ENCODE results near the gene RNF115.
A peak's percentile ranks its signal among the peaks of the same experiment; 100 is the strongest.
"Not testable (repeated sequence)": the region's sequence is repeated elsewhere in the genome, so short reads cannot be mapped to it uniquely, and the experiment has no call there.

Gene RNF115

GRCh38 chr1:145823565-145824498 is at the start of gene RNF115, which contains the start of gene POLR3C:
TSS of gene RNF115 (minus strand) at chr1:145824095. CDS start at chr1:145823873, 222 bp downstream.
TSS of gene POLR3C (plus strand) at chr1:145824200. CDS start at chr1:145825777, 1,577 bp downstream.
- DNase-seq, result peak; percentile 95

DNA sequence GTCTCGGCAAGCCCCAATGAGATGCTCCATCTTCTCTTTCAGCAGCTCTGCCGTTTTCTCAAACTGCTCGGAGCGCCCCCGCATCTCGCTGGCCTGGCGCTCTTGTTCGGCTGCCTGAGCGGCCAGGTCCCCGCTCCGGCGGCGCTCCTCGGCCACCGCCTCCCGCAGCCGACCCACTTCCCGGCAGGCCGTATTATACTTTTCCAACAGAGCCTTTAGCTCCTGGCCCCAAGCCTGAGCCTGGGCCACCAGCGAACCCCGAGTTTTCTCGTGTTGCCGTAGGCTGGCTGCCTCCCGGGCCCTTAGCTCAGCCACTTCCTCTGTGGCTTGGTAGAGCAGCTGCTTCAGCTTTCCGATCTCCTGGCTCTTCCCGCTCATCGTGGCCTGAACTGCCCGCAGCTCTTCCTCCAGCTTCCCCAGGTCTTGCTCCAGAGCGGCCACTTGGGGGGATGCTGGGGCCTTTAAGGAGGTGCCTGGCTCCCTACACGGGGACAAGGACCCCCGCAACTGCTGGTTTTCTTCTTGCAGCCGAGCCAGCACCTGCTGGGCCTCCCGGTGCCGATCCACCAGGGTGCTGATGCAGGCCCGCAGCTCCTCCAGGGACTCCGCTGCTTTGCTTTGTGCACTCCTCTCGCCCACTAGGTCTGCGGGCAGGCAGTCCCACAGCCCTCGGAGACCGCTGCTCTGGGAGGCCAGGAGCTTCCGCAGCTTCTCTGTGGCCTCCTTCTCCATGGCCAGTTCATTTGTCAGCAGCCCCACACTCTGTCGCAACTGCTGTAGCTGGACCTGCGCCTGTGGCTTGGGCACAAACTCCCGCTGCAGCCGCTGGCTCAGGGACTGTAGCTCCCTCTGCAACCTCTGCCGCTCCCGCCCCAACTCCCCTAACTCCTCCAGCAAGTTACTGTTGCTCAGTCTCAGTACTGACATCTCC is 48.4 kb upstream of the RNF115 start:
- DNase-seq, result peak; percentile 92

DNA sequence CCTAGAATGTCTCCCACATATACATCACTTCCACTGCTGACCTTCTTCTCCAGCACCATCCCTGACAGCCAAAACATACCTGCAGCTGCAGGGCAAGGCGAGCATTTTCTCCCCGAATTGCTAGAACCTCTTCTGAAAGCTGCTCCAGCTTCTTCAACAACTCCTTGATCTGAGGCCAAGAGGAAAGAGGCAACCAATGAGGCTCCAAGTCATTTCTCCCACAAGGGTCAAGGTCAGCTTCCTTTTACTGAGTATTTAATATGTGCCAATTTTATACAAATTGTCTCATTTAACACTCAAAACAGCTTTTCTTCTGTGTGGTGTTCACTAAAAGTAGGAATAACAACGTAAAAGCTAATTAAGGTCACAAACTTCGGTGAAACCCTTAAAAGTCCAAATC is 44.3 kb upstream of the RNF115 start:
- DNase-seq, result no peak

DNA sequence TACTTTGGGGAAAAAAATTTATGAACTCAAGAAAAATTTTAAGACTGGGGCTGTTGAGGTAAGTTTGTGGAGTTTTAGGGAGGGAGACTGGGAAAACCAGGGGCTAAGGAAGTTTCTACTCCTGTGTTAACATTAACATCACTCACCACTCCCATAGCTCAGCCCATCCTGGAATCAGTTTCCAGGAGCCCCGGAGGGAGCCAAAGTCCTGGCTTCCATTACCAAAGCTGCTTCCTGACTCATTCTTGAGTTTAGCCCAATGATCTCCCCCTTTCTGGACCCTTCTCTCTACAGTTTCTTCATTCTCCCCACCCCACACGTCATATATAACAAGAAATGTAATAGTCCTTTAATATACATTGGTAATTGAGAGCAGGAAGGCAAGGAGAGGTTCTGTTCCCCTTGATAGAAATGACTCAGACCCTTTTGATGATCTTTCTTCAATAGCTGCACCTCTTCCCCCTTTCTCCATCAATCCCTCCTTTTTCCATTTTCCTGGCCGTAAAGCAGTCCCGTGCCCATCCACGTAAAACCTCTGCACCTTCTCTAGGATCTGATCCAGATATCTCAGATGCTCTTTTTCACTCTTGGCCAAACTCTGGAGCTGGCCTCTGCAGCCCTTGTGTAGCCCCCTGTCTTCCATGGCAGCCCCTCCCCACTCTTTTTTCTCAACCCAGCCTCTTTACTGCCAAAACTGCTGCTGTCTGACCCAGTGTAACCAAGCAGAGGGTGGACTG is 39.6 kb upstream of the RNF115 start:
- no peak for DNase-seq

DNA sequence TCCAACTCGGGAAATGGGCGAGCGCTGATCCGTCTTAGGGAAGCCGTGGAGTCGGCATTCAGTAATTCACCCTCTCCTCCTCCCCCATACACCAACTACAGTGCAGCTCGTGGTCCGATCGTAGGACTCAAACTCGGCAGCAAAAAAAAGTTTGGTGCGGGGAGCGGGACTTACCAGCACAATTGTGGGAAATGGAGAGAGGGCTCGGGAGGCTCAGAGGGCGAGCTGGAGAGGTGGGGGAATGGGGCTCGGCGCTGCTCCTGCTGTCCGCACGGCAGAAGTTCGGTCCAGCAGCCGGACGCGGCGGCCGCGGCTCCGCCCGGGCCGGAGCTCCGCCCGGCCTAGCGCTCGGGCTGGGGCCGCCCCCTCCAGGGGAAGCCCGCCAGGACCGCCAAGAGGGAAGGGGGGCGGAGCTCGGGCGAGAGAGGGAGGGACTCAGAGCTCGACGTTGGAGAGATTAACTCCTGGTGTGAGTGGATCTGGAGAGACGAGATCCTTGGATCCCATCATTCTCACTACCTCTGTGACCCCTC is 35.7 kb upstream of the RNF115 start:
- DNase-seq, result no peak

DNA sequence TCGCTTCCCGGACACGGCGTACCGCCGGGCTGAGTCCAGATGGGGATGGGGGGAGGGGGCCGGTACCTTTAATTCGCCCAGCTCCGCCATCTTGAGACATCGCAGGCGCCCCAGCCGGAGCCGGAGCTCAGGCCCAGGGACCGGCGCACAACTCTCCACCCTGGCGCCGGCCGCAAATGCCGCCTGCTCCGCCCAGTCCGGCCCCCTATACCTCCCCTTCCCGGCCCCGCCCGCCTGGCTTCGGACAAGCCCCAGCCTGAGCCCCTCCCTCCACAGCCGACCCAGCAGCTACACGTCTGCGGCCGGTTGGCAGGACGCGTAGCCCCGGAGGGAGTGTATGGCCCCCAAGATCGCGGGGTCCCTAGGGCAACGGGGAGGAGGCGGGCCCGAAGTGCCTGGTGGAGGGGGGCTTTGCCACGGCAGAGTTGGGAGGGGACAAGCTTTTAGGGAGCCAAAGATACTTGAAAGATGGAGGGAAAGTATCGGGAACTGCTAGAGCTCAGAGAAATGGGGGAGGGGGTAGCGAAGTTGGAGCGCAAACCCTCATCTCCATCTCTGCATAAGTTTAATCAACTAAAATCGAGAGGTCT is 35.1 kb upstream of the RNF115 start, which contains the start of gene PIAS3:
TSS of gene PIAS3 (minus strand) at position 181 of the 590 bp plus-strand sequence. CDS start at position 90, 91 bp downstream.
- peak; percentile 92 for DNase-seq

DNA sequence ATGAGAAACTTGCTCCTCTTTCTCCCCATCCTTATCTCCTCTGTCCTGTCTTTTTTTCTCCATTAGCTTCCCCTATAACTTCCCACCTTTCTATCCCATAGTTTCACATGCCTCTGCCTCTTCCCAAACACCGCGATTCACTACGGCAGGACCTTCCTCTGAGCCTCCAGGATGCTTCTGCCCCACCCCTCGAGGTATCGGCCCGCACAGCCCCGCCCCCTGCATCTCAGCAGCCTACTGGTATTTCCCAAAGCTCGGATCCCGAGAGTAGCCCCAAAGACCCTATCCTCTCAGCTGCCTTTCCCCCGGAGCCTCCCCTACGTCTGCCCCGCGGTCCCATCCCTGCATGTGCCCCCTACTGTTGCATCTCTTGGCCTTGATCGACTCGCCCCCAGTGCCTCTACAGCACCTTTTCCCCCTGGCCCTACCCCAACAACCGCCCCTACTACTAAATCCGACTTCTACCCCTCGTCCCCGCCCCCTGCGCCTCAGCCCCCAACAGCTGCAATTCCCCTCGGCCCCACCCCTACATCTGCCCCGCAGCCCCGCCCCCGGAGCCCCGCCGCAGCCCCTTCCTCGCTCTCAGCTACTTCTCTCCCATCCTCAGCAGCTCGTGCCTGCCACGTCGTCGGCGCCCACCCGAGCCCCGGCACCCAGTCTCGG is 34.5 kb upstream of the RNF115 start:
- DNase-seq, result peak; percentile 42

DNA sequence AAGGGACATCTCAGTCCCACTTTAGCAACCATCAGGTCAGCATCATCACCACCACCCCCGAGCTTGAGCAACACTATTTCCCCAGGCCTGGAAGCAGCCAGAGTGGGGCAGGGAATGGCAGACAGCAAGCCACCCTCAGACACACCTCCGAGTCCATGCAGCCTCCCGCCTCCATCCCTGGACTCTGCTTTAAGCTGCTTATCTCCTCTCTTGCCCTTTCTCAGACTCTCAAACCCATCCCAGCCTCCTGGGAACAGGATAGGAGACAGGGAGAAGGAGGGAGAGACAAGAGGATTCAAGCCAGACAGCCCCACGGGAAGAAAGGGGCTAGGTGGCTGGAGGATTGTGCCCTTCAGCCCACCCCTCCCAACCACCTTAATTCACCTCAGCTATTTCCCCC is 33.3 kb upstream of the RNF115 start:
- no peak for DNase-seq

DNA sequence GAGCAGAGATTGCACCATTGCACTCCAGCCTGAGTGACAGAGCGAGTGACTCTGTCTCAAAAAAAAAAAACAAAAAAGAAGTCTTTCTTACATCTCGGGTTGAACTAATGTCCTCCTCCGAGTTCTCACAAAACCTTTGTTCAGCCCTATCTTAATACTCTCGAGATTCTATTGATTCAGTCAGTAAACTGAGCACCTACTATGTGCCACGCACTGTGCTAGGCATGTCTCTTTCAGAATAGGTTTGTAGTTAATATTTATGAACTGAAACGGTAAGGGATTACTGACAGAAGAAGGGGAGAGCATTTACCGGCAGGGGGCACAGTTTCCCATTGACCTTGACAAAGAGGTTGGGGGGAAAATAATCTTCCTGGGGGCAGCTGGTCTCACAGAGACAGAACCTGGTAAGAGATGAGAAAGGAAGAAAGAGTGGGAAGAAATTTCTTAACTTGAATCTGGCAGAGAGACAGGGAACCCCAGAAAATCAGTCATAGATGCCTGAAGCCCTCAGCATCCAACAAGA is 31.6 kb upstream of the RNF115 start:
- no peak for DNase-seq

GRCh38 chr1:145849356-145850160 is 25.7 kb upstream of the RNF115 start:
- DNase-seq, result no peak

GRCh38 chr1:145847827-145848226 is 23.9 kb upstream of the RNF115 start:
- no peak for DNase-seq

DNA sequence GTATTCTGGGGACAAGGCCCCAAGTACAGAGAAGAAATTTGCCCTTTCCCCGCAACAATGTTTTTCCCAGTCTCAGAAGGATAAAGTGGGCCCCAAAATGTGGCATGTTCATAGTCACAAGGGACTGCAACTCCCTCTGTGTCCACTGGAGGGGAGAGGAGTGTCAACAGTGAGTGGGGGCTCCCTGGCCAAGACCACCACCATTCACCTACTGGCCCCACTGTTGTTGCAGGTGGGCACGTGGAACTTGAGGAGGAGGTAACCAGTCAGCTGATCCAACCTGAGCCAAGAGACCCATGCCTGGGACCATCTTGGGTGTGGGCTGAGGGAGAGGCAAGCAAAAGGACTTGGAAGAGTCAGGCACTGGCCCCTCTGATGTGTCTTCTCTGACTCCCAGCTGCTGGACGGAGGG is 22.3 kb upstream of the RNF115 start:
- peak; percentile 66 for DNase-seq

DNA sequence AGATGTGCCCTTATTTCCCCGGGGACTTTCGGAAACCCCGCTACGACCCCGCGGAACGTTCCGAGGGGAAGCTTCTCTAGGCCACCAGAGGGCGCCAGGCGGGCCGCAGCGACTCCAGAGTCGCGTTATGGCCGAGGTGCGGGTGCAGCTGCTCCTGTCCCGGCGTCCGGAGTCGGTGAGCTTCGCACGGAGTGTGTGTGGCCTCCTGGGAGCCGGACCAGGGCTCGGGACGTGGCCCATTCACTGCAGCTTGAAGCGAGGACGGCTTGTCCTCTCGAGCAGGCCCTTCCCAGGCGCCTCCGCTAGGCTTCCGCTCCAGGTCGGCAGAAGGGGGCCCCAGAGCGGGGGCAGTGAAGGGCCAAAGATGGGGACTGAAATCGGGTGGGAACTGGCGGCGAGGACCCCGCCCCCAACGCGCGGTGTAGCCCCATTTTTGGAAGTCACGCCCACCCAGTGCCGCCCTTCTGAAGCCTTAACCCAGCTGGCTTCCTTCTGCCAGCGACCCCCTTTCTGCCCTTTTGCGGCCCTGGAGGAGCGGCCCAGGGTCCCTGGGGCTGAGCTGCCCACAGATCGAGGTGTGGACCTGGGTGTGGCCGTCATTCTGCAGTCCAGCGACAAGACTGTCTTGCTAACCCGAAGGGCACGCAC is 21.7 kb upstream of the RNF115 start, which contains the start of gene NUDT17:
TSS of gene NUDT17 (plus strand) at position 117 of the 648 bp plus-strand sequence. CDS start at position 128, 11 bp downstream.
- peak; percentile 92 for DNase-seq

GRCh38 chr1:145845144-145845513 is 21.2 kb upstream of the RNF115 start:
- DNase-seq, result no peak

DNA sequence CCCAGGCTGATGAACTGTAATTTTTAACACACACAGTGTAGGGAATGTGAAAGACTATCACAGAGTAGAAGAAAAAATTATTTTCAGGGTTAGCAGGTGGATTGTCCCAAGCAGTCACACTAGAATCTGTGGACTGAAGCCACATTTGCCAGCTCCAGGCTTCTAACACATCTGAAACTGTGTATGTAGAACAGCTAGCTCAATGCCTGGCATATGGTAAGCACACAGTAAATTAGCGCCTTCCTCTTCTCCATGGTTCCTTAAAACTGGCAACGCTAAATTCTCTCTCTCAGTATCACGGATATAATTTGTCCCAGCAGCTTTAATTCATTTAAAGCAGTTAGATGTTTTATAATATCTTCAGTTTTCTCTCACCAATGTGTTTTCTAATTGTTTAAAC is 19.1 kb upstream of the RNF115 start:
- no peak for DNase-seq

DNA sequence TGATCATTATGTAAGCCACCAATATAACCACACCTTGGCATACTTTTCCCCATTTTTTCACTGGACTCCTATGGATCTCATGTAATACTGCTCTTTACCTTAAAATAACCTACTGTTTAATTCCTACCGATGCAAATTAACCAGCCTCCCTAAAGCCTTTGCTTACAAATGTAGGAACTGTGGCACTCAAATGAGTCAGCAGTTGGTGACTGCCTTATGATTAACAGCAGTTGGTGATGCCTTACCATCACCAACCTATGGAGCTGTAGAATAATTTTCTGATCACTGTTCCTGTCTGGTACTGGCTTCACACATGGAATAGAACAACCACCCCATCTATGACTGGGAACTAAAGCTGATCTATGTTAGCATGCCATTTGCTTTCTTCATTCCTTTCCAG is 13.8 kb upstream of the RNF115 start:
- DNase-seq, result no peak

DNA sequence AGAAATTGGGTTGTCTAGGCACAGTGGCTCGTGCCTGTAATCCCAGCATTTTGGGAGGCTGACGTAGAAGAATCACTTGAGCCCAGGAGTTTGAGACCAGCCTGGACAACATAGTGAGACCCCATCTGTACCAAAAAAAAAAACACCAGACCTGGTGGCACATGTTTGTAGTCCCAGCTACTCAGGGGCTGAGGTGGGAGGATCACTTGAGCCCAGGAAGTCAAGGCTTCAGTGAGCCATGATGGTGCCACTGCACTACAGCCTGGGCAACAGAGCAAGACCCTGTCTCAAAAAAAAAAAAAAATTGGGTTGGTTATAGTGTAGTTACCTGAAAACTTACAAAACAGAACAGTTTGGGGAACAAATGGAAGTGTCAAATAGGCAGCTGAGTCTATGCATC is 6.9 kb upstream of the RNF115 start:
- DNase-seq, result not testable (repeated sequence)

DNA sequence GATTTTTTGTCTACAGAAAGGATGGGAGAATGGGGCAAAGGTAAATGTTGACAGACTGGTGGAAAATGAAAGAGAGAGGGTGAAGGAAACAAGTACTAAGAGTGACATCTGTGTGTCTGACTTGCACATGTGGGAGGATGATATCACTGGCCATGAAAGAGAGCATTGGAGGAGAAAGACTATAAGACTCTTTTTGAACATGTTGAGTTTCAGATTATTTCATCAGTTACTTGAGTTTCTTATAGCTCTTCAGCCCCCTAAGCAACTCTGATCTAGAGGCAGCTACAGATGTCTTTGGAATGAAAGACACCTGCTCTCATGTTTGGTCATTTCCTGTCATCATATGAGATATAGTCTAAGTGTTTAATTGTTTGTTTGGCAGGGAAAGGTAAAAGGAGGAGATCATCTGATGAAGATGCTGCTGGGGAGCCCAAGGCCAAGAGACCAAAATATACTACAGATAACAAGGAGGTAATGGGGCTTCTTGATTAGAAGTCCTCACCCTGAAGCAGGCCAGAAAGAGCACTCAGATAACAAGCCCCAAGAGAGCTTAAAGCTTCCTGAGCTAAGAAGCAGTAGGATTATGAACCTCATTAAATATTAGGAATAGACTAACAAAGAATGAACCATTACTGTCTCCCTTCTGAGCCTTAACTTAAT is 4.6 kb upstream of the RNF115 start:
- DNase-seq, result no peak

- no peak for DNase-seq
These were observed 4.1 kb upstream of the RNF115 start for GRCh38 chr1:145827966-145828365.

Measured in retina (tissue), 1 donor.